RWPE1 (cell line): ENCODE data around the gene MIAT.

ENCODE experiments used
- CTCF ChIA-PET: fragments of 350-600 bp; sonication (Branson Sonifier 250); formaldehyde crosslinking; extraction: SDS; loops from one replicate; lab custom pipeline; 2021; lab: Yijun Ruan, JAX
- POLR2A ChIA-PET: fragments of 400-600 bp; formaldehyde crosslinking; extraction: SDS; loops from one replicate; lab custom pipeline; 2020; ENCODE audit warnings: antibody characterized with exemption; ENCODE audit not compliant: low non-redundant PET; lab: Yijun Ruan, JAX
- DNase-seq: peaks from one replicate; pipeline ENCODE4 v3.0.0; 2012; ENCODE audit warnings: low spot score
- H3K27ac ChIP-seq: fragments of 450-650 bp; 2 replicates; pipeline ENCODE4 v1.5.1; 2017
- TF ChIP-seq, protein P1 (sequence below): fragments of 450-650 bp; conservative IDR thresholded peaks from 2 replicates; pipeline ENCODE4 v1.5.1; 2017; ENCODE audit warnings: low read depth, mild to moderate bottlenecking

MIAT gene

GRCh38 chr22:26619510-26619909, 37.9 kb upstream of the MIAT start:
- CTCF ChIA-PET = no interaction called here
- POLR2A ChIA-PET = no interaction called here
- TF ChIP-seq, protein P1, sequence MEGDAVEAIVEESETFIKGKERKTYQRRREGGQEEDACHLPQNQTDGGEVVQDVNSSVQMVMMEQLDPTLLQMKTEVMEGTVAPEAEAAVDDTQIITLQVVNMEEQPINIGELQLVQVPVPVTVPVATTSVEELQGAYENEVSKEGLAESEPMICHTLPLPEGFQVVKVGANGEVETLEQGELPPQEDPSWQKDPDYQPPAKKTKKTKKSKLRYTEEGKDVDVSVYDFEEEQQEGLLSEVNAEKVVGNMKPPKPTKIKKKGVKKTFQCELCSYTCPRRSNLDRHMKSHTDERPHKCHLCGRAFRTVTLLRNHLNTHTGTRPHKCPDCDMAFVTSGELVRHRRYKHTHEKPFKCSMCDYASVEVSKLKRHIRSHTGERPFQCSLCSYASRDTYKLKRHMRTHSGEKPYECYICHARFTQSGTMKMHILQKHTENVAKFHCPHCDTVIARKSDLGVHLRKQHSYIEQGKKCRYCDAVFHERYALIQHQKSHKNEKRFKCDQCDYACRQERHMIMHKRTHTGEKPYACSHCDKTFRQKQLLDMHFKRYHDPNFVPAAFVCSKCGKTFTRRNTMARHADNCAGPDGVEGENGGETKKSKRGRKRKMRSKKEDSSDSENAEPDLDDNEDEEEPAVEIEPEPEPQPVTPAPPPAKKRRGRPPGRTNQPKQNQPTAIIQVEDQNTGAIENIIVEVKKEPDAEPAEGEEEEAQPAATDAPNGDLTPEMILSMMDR = no peak
- DNase-seq = no peak
- H3K27ac ChIP-seq = no peak overlapping the region

- ChIA-PET CTCF (no interaction called here), POLR2A (no interaction called here)
- TF ChIP-seq, protein P1 = no peak
- DNase-seq = no peak
- no peak overlapping the region for H3K27ac ChIP-seq
Measured at GRCh38 chr22:26620197-26620596, 37.2 kb upstream of the MIAT start.

DNA sequence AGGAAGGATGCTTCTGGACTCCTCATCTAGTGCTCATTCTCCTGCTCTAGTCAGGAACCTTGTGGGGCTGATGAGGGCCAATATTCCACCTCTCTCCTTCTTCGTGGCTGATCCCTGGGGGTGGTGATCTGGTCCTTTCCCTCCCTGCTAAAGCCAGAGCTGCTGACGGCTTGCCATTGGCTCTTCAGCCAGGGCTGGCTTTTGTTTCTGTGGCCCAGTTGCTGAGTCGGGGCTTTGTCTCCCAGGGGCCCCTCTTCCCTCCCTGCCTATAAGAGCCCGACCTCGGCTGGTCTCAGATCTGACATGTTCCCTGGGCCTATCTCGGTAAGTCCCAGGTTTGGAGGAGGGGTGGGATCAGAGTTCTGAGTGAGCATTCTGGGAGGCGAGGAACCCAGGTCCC, 35.7 kb upstream of the MIAT start, which contains the start of gene CRYBA4:
CRYBA4 (plus strand) TSS at position 301 of the 400 bp plus-strand sequence. CDS start 634 bp downstream, outside the sequence.
- POLR2A ChIA-PET = no interaction called here
- CTCF ChIA-PET = no interaction called here
- TF ChIP-seq, protein P1 = no peak
- H3K27ac ChIP-seq = no peak within 1 kb of the TSS
- DNase-seq = no peak

GRCh38 chr22:26623984-26624383, 33.4 kb upstream of the MIAT start:
- H3K27ac ChIP-seq = no peak overlapping the region
- ChIA-PET CTCF (interaction anchor here (0.7 kb wide), 1 partner anchor 73 kb away, joined by 6 read pairs; no protein-coding TSS in a partner anchor), POLR2A (no interaction called here)
- no peak for DNase-seq
- TF ChIP-seq, protein P1 = no peak

GRCh38 chr22:26624803-26625202, 32.6 kb upstream of the MIAT start:
- TF ChIP-seq, protein P1 = no peak

GRCh38 chr22:26629988-26630761, 27.2 kb upstream of the MIAT start:
- TF ChIP-seq, protein P1 = no peak
- POLR2A ChIA-PET = no interaction called here
- CTCF ChIA-PET = interaction anchor here (0.6 kb wide), 1 partner anchor 367 kb away, joined by 5 read pairs; no protein-coding TSS in a partner anchor
- no peak for DNase-seq
- no peak overlapping the region for H3K27ac ChIP-seq

More at GRCh38 chr22:26624803-26625202, 32.6 kb upstream of the MIAT start:
- DNase-seq = no peak
- no peak overlapping the region for H3K27ac ChIP-seq
- ChIA-PET CTCF (no interaction called here), POLR2A (no interaction called here)
